ENCODE results near the gene LRCH4. TPM values are rescaled to one million over a fixed set of nuclear protein-coding genes. Genes with fewer than 3 reads are reported as not detected.
"Not testable (repeated sequence)": the region's sequence is repeated elsewhere in the genome, so short reads cannot be mapped to it uniquely, and the experiment has no call there.

The LRCH4 gene
- total RNA-seq, 4 donors from 2014 or later, result 42.0 to 82.2 (median 63.7) TPM

- no peak overlapping the region for H3K4me3 ChIP-seq (ENCODE audit: low read depth, poor library complexity, severe bottlenecking)
- intact Hi-C loops (cut with DNase I; ENCODE audit: low total_unique reads), result loop anchor here (5.0 kb wide), 1 partner anchor 126 kb away; the partner anchor contains the start of gene GNB2
- TF ChIP-seq CTCF (IDR thresholded peaks at IDR 0.05) (no peak), POLR2A (IDR thresholded peaks at IDR 0.05) (no peak)
Measured at GRCh38 chr7:100546129-100546925, 39.6 kb downstream of the LRCH4 start.

GRCh38 chr7:100545360-100546128 lies 40.4 kb downstream of the LRCH4 start:
- DNase-seq (ENCODE audit: low spot score in 2 of 2), result no peak
- intact Hi-C loops (cut with DNase I; ENCODE audit: low total_unique reads), result loop anchor here (5.0 kb wide), 1 partner anchor 127 kb away; the partner anchor contains the start of gene GNB2
- TF ChIP-seq CTCF (IDR thresholded peaks at IDR 0.05) (no peak), POLR2A (IDR thresholded peaks at IDR 0.05) (no peak)
- 23 to 37% methylated on average over 3 of the region's 3 CpGs for WGBS, 2 donors
- H3K4me3 ChIP-seq (ENCODE audit: low read depth, poor library complexity, severe bottlenecking), result no peak overlapping the region

More at GRCh38 chr7:100546129-100546925, 39.6 kb downstream of the LRCH4 start:
- DNase-seq (ENCODE audit: low spot score in 2 of 2), result no peak
- WGBS, 2 donors, result 68 to 70% methylated on average over 10 of the region's 10 CpGs

- 7 to 24% methylated on average over 1 of the region's 1 CpG for whole genome bisulfite sequencing, 2 donors
- TF ChIP-seq CTCF (IDR thresholded peaks at IDR 0.05) (no peak), POLR2A (IDR thresholded peaks at IDR 0.05) (no peak)
- intact Hi-C loops (cut with DNase I; ENCODE audit: low total_unique reads), result loop anchor here (5.0 kb wide), 1 partner anchor 127 kb away; the partner anchor contains the start of gene GNB2
- no peak for DNase-seq (ENCODE audit: low spot score in 2 of 2)
- no peak overlapping the region for H3K4me3 ChIP-seq (ENCODE audit: low read depth, poor library complexity, severe bottlenecking)
Measured at GRCh38 chr7:100544967-100545359, 41.0 kb downstream of the LRCH4 start.

GRCh38 chr7:100544386-100544785 lies 41.5 kb downstream of the LRCH4 start:
- no peak for DNase-seq (ENCODE audit: low spot score in 2 of 2)
- intact Hi-C loops (cut with DNase I; ENCODE audit: low total_unique reads), result no loop called here
- H3K4me3 ChIP-seq (ENCODE audit: low read depth, poor library complexity, severe bottlenecking), result no peak overlapping the region
- WGBS, 2 donors, result 37 to 46% methylated on average over 5 of the region's 5 CpGs
- TF ChIP-seq CTCF (IDR thresholded peaks at IDR 0.05) (no peak), POLR2A (IDR thresholded peaks at IDR 0.05) (no peak)

GRCh38 chr7:100543586-100543985 lies 42.3 kb downstream of the LRCH4 start:
- intact Hi-C loops (cut with DNase I; ENCODE audit: low total_unique reads), result no loop called here
- no peak overlapping the region for H3K4me3 ChIP-seq (ENCODE audit: low read depth, poor library complexity, severe bottlenecking)
- TF ChIP-seq POLR2A (IDR thresholded peaks at IDR 0.05) (no peak), CTCF (IDR thresholded peaks at IDR 0.05) (no peak)
- DNase-seq (ENCODE audit: low spot score in 2 of 2), result no peak
- 53% methylated on average over 1 of the region's 1 CpG for WGBS, 2 donors

GRCh38 chr7:100541309-100541708 lies 44.6 kb downstream of the LRCH4 start:
- H3K4me3 ChIP-seq (ENCODE audit: low read depth, poor library complexity, severe bottlenecking), result not testable (repeated sequence)

More at GRCh38 chr7:100541309-100541708, 44.6 kb downstream of the LRCH4 start:
- WGBS, 2 donors, result 88 to 90% methylated on average over 7 of the region's 7 CpGs
- intact Hi-C loops (cut with DNase I; ENCODE audit: low total_unique reads); DNase-seq (ENCODE audit: low spot score in 2 of 2): not testable (repeated sequence)

Measured in lower leg skin (tissue), 4 donors.